Naive thymus-derived CD8-positive, alpha-beta T cell (primary cell): ENCODE measurements around the gene UCP3. TPM values are rescaled to one million over a fixed set of nuclear protein-coding genes. Genes with fewer than 3 reads are reported as not detected.
A peak's percentile ranks its signal among the peaks of the same experiment; 100 is the strongest.

Experiments
- ATAC-seq, 2 donors: fragments of 150-1000 bp; cut with Tn5 transposase in 1 of 2; sonication (Bioruptor Pico), chemical (Tn5 transposase) in 1 of 2; 1 replicate in 1 of 2; 2 replicates in 1 of 2; pipeline ENCODE4 v1.10.0; 2021; ENCODE audit warnings: mild to moderate bottlenecking in 2 of 2, moderate library complexity in 2 of 2
- POLR2A ChIA-PET: fragments of 350-600 bp; sonication (Branson Sonifier 250); formaldehyde crosslinking; loops from one replicate; lab custom pipeline; 2021; ENCODE audit warnings: antibody characterized with exemption; lab: Charles Lee
- DNase-seq, 10 donors: peaks; one replicate each; pipeline versions ENCODE4 v3.0.0 to v3.0.0-alpha.2; 2020 to 2022
- H3K27ac Mint-ChIP-seq, 10 donors: one replicate each; pipeline ENCODE4 v1.8.0; 2020 to 2022; ENCODE audit warnings: mild to moderate bottlenecking in 10 of 10, mixed read lengths in 10 of 10, moderate library complexity in 4 of 10, inconsistent platforms in 1 of 10
- H3K27me3 Mint-ChIP-seq, 5 donors: one replicate each; pipeline ENCODE4 v1.8.0; 2021 to 2022; ENCODE audit warnings: mixed read lengths in 5 of 5
- H3K36me3 Mint-ChIP-seq, 3 donors: one replicate each; pipeline ENCODE4 v1.8.0; 2020 to 2022; ENCODE audit warnings: mixed read lengths in 3 of 3, mild to moderate bottlenecking in 2 of 3, inconsistent platforms in 1 of 3
- H3K4me1 Mint-ChIP-seq, 4 donors: one replicate each; pipeline ENCODE4 v1.8.0; 2021 to 2022; ENCODE audit warnings: mixed read lengths in 4 of 4
- H3K4me3 Mint-ChIP-seq, 10 donors: one replicate each; pipeline ENCODE4 v1.8.0; 2020 to 2022; ENCODE audit warnings: mild to moderate bottlenecking in 10 of 10, mixed read lengths in 10 of 10, moderate library complexity in 6 of 10, inconsistent platforms in 1 of 10
- H3K9me3 Mint-ChIP-seq, 9 donors: one replicate each; pipeline ENCODE4 v1.8.0; 2020 to 2022; ENCODE audit warnings: mixed read lengths in 9 of 9, mild to moderate bottlenecking in 3 of 9, inconsistent platforms in 1 of 9, moderate library complexity in 1 of 9
- polyA plus RNA-seq, 3 donors: library from polyadenylated mRNA; unstranded; fragments of 300-500 nt; fragmentation: Illumina TruSeq; gene quantifications; one replicate each; pipeline ENCODE4 v1.2.3, GENCODE V29; 2021
- total RNA-seq, 8 experiments: library from RNA in 2 of 8; stranded (reverse) in 2 of 8; gene quantifications; one replicate each; pipeline ENCODE4 v1.2.3 and lab custom pipeline; 2021 to 2026

Gene UCP3
- total and polyA plus RNA-seq, 5 experiments from 2014 or later, result 0.50 to 7.5 (median 3.8) TPM; not detected in 1

DNA sequence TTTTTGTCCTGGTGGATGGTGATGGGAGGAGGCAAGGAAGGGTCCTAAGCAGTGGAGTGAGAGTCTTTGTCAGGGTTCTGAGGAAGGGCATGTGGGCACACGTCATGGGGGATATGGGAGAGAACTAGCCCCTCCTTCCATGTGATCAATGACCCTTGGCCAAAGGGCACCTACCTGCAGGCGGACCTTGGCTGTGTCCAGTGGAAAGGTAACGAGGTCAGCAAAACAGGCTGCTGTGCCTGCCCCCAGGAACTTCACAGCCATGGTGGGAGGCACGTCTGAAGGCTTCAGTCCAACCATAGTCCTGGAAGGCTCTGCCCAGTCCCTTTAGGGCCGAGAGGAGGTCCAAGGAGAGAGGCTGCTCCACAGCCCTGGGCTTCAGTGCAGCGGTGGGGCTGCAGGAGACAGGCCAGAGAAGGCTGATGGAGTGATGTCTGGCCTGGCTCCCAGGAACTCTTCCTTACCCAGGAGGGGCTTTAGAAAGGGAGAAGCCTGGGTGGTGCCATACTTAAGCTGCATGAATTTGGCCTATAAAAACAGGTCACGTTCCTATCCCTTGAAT is 2.1 kb downstream of the UCP3 start:
- Mint-ChIP-seq H3K4me1 (peaks cover 49 to 95% (median 93%) of the 10 kb centered on the region in 4 donors), H3K36me3 (peaks cover 0 to 14% (median 10%) of the 10 kb centered on the region in 3 donors), H3K9me3 (no peaks in the 10 kb centered on the region), H3K27ac (peak overlapping the region; percentile 87 to 100 (median 97)), H3K27me3 (no peaks in the 10 kb centered on the region), H3K4me3 (peak overlapping the region in 5 of 10 donors; percentile 5 to 67 (median 26))
- no peak for DNase-seq
- POLR2A ChIA-PET, result interaction anchor here (0.8 to 15.0 kb wide), 7 partner anchors 9 to 46 kb away, joined by 3 to 452 read pairs (median 9); partner anchors contain the start of gene UCP2
- ATAC-seq, result no peak

DNA sequence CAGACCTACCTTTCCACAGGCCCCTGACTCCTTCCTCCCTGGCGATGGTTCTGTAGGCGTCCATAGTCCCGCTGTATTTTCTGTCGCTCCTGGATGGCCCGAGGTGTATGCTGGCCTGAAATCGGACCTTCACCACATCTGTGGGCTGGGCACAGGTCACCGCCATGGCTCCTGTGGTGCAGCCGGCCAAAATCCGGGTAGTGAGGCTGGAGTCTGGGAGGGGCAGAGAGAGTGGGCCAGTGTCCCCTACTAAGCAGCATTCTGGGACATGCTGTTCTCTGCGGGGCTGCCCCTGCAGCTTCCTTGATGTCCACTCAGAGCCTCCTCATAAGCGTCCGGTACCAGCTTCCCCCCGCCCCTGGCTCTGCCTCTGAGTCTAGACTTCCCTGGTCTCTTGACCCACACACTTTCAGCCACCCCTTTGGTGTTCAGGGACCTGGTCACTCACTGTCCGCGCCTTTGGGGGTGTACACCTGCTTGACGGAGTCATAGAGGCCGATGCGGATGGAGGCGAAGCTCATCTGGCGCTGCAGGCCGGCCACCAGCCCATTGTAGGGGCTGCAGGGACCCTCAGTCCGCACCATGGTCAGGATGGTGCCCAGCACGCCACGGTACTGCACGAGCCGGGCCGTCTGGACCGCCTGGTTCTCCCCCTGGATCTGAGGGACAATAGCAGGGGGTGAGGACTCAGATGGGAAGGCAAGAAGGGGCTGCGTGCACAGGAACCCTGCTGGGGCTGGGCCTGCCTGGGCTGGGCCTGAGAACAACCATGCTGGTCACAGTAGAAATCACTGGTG is 3.0 kb downstream of the UCP3 start:
- POLR2A ChIA-PET, result interaction anchor here (1.1 to 17.2 kb wide), 7 partner anchors 9 to 165 kb away, joined by 3 to 1033 read pairs (median 11); partner anchors contain the start of genes C2CD3, PPME1 and UCP2
- no peak for ATAC-seq
- Mint-ChIP-seq H3K36me3 (peaks cover 4 to 17% (median 10%) of the 10 kb centered on the region in 3 donors), H3K27ac (peak overlapping the region; percentile 95 to 100 (median 97)), H3K9me3 (no peaks in the 10 kb centered on the region), H3K4me3 (peak overlapping the region; percentile 76 to 94 (median 84)), H3K4me1 (peaks cover 42 to 89% (median 87%) of the 10 kb centered on the region in 4 donors), H3K27me3 (no peaks in the 10 kb centered on the region)
- DNase-seq, result no peak

DNA sequence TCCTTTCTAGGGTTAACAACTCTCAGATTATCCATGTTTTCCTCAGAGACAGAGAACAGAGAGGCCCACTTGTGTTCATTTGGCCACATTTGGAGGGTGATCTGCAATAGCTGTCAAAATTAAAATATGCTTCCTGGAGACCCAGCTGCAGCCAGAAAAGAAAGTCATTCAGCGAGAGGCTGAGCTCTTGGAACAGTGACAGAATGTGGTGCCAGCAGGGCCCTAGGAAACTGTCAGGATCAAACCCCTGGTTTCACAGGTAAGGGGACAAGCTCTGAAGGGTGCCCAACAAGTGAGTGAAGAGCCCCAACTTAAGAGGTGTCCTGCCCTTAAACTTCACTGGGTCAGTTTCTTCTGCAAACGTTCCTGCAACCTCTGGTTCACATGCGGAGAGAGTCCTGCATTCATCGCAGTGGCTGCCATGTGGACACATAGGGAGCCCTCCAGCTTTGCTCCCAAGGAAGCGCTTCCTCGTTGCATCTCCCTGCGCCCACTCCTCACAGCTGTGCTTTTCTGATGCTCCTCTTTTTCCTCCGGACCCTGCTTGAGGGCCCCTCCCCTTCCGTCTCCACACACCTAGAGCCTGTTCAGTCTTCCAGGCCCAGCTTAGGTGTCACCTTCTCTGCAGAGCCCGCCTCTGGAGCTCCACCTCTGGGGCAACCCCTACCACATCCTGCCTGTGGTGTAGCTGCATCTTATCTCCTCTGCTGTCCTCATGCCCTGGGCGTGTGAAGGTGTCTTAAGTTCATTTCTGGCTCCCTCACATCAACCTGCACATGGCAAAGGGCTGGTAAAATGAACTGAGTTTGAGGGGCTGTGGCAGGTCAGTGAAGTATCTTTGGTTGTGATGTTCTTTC is 3.9 kb downstream of the UCP3 start:
- POLR2A ChIA-PET, result interaction anchor here (0.6 to 17.2 kb wide), 8 partner anchors 10 to 750 kb away, joined by 3 to 1033 read pairs (median 8); partner anchors contain the start of genes C2CD3, PPME1 and UCP2
- peak overlapping the region; percentile 76 to 94 (median 84) for H3K4me3 Mint-ChIP-seq

DNA sequence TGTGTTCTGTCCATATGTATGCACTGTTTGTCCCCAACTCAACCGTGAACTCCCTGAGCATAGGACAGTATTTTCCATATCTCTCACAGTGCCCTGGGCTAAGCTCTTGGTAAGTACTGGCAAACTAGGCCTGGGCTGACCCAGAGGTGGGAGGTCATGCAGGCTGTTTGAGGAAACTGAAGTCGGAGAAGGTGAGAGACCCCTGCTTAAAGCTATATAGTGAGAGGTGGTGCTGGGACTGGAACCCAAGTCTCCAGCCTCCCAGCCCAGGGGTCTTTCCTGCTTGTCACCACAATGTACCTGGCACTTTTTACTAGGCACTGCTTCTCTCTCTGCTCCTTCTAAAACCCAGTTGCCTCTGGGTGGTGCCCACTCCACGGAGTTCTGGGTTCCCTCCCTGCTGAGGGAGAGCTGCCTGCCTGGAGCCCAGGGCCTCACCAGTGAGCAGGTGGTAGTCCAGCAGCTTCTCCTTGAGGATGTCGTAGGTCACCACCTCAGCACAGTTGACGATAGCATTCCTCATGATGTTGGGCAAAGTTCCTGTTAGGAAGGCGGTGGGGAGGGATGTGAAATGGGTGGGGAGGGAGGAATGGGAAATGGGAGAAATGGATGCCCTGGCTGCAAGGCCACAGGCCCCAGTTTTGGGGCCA is 4.7 kb downstream of the UCP3 start:
- no peaks in the 10 kb centered on the region for H3K27me3 Mint-ChIP-seq
- ATAC-seq, result no peak
- peaks cover 5 to 17% (median 10%) of the 10 kb centered on the region in 3 donors for H3K36me3 Mint-ChIP-seq
- peaks cover 29 to 86% (median 76%) of the 10 kb centered on the region in 4 donors for H3K4me1 Mint-ChIP-seq
- no peaks in the 10 kb centered on the region for H3K9me3 Mint-ChIP-seq
- DNase-seq, result no peak
- peak overlapping the region in 7 of 10 donors; percentile 24 to 94 (median 45) for H3K4me3 Mint-ChIP-seq
- peak overlapping the region; percentile 95 to 100 (median 97) for H3K27ac Mint-ChIP-seq
- POLR2A ChIA-PET, result interaction anchor here (1.5 to 17.2 kb wide), 5 partner anchors 10 to 40 kb away, joined by 5 to 1033 read pairs (median 18); partner anchors contain the start of gene UCP2

More for the DNA sequence above, 3.9 kb downstream of the UCP3 start:
- peak; percentile 67 to 94 (median 87) for DNase-seq
- peaks cover 33 to 85% (median 79%) of the 10 kb centered on the region in 4 donors for H3K4me1 Mint-ChIP-seq
- peaks cover 5 to 17% (median 10%) of the 10 kb centered on the region in 3 donors for H3K36me3 Mint-ChIP-seq
- H3K27ac Mint-ChIP-seq, result peak overlapping the region; percentile 95 to 100 (median 97)
- H3K27me3 Mint-ChIP-seq, result no peaks in the 10 kb centered on the region
- peak; percentile 99 to 100 for ATAC-seq
- H3K9me3 Mint-ChIP-seq, result no peaks in the 10 kb centered on the region

DNA sequence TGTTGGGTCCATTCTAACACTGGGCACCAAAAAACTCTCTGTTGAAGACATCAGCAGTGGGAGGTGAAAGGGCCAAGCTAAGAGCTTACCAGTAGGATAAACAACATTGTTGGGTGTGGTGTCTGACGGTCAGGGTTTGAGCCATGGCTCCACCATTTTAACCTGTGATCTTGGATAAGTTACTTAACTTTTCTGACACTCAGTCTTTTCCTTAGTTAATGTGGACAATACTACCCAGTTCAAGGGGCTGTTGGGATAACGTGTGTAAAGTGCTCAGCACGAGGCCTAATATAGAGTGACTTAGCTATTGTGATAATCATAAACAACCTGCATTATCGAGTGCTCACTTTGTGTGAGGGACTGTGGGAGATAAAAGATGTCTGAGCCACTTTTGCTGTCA is 6.1 kb downstream of the UCP3 start:
- peaks cover 5 to 17% (median 10%) of the 10 kb centered on the region in 3 donors for H3K36me3 Mint-ChIP-seq
- POLR2A ChIA-PET, result interaction anchor here (0.7 to 17.2 kb wide), 3 partner anchors 9 to 25 kb away, joined by 3 to 1033 read pairs (median 105); partner anchors contain the start of gene UCP2

DNA sequence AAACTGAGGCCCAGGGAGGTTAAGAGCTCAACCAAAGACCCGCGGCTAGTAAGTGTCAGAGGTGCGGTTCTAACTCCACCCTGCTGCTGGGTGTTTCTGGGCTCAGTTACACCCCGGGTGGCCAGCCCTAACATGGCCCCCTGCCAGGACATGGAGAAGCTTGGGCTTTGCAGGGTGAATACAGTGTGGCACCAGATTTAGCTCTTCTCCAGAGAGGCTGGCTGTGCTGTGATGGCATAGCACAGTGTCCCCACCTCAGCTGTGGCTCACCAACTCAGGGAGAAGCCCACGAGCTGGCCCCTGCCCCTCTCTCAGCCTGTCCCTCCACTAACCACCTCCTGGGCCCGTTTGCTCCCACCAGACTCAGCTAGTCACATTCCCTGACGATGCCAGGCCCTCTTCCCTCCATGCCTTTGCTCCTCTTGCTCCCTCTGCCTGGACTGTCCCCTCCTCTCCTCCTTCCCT is 7.0 kb downstream of the UCP3 start:
- peak overlapping the region in 7 of 10 donors; percentile 70 to 97 (median 79) for H3K27ac Mint-ChIP-seq
- ATAC-seq (no peak), DNase-seq (no peak)
- POLR2A ChIA-PET, result interaction anchor here (0.9 to 17.2 kb wide), 3 partner anchors 11 to 222 kb away, joined by 3 to 1033 read pairs (median 3); partner anchors contain the start of gene UCP2
- peaks cover 24 to 84% (median 68%) of the 10 kb centered on the region in 4 donors for H3K4me1 Mint-ChIP-seq
- H3K36me3 Mint-ChIP-seq, result peaks cover 5 to 17% (median 10%) of the 10 kb centered on the region in 3 donors
- H3K27me3 Mint-ChIP-seq, result no peaks in the 10 kb centered on the region
- no peaks in the 10 kb centered on the region for H3K9me3 Mint-ChIP-seq
- peak overlapping the region in 1 of 10 donors; percentile 43 for H3K4me3 Mint-ChIP-seq

More for the DNA sequence above, 6.1 kb downstream of the UCP3 start:
- no peak for ATAC-seq
- Mint-ChIP-seq H3K4me1 (peaks cover 23 to 82% (median 67%) of the 10 kb centered on the region in 4 donors), H3K4me3 (peak overlapping the region in 2 of 10 donors; percentile 18 to 42), H3K27me3 (no peaks in the 10 kb centered on the region), H3K9me3 (no peaks in the 10 kb centered on the region), H3K27ac (peak overlapping the region in 9 of 10 donors; percentile 36 to 100 (median 96))
- no peak for DNase-seq

DNA sequence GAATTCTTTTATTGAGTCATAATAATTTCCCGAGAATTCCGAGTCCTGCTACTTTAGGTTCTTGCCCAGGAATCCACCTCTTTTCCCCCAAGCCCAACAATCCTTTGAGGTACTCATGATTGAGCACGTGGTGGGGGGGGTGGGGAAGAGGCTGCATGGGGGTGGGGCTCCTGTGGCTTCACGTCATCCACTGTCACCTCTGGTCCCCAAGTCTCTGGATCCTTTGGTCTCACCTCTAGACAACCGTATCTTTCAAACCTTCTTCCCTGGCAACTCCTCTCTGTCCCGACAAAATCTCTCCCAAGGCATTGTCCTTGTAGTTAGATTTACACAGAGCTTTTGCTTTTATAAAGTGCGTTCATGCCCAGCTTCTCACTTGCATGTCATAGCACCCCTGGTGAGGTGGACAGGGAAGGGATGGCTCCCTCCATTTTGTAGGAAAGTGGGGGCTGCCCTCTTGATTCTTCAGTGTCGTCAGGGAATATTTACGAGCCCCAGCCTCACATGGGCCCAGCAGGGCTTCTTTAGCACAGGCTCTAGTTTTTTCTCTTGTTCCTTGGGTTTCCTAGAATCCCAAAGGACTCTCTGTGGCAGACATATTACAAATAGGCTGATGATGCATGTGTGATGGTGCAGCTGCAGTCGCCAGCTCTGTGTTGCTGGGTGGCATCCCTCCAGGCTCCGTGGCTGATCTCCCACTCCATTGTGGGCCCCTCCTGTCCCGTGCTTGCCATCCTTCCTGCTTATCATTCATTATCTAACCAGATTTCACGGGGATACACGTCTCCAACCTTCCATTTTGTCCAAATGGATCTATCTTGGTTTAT is 8.4 kb downstream of the UCP3 start:
- no peaks in the 10 kb centered on the region for H3K27me3 Mint-ChIP-seq
- POLR2A ChIA-PET, result interaction anchor here (0.9 to 17.2 kb wide), 4 partner anchors 8 to 22 kb away, joined by 3 to 1033 read pairs (median 3); partner anchors contain the start of gene UCP2
- H3K9me3 Mint-ChIP-seq, result no peaks in the 10 kb centered on the region
- peaks cover 5 to 17% (median 10%) of the 10 kb centered on the region in 3 donors for H3K36me3 Mint-ChIP-seq
- peaks cover 27 to 84% (median 67%) of the 10 kb centered on the region in 4 donors for H3K4me1 Mint-ChIP-seq
- DNase-seq (no peak), ATAC-seq (no peak)
- H3K27ac Mint-ChIP-seq, result peak overlapping the region in 6 of 10 donors; percentile 29 to 70 (median 50)
- no peak overlapping the region for H3K4me3 Mint-ChIP-seq

DNA sequence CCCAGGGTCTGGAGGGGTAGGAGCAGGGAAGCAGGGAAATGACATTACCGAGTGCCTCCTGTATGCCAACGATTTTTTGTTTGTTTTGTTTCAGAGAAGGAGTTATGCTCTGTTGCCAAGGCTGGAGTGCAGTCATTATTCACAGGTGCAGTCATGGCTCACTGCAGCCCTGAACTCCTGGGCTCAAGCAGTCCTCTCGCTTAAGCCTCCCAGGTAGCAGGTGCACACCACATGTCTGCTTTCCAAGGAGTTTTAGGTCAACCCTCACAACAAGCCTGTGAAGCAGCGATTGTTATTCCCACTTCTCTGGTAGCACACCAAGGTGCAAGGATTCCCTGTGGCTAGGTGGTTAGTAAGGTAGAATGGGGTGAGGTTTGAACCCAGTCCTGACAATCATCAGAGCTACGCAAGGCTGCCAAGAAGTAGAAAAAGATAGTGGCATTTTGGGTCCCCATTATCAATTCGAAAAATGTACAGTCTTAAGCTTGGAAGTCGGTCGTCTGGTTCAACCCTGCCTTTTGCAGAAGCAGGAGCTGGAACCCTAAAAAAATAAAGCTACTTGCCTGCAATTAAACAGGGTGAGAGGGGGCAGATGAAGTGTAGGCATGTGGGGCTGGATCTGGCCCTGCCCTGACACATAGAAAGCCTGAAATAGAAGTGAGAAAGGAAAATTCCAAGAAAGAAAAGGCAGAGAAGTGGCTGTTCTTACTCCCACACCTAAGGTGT is 9.1 kb downstream of the UCP3 start:
- H3K4me3 Mint-ChIP-seq, result peak overlapping the region in 2 of 10 donors; percentile 3 to 36
- no peaks in the 10 kb centered on the region for H3K9me3 Mint-ChIP-seq
- ATAC-seq (no peak), DNase-seq (no peak)
- peak overlapping the region in 8 of 10 donors; percentile 37 to 76 (median 58) for H3K27ac Mint-ChIP-seq
- peaks cover 22 to 84% (median 67%) of the 10 kb centered on the region in 4 donors for H3K4me1 Mint-ChIP-seq
- peaks cover 5 to 17% (median 10%) of the 10 kb centered on the region in 3 donors for H3K36me3 Mint-ChIP-seq
- POLR2A ChIA-PET, result interaction anchor here (0.9 to 17.2 kb wide), 4 partner anchors 7 to 22 kb away, joined by 3 to 1033 read pairs (median 6); partner anchors contain the start of gene UCP2
- H3K27me3 Mint-ChIP-seq, result no peaks in the 10 kb centered on the region

DNA sequence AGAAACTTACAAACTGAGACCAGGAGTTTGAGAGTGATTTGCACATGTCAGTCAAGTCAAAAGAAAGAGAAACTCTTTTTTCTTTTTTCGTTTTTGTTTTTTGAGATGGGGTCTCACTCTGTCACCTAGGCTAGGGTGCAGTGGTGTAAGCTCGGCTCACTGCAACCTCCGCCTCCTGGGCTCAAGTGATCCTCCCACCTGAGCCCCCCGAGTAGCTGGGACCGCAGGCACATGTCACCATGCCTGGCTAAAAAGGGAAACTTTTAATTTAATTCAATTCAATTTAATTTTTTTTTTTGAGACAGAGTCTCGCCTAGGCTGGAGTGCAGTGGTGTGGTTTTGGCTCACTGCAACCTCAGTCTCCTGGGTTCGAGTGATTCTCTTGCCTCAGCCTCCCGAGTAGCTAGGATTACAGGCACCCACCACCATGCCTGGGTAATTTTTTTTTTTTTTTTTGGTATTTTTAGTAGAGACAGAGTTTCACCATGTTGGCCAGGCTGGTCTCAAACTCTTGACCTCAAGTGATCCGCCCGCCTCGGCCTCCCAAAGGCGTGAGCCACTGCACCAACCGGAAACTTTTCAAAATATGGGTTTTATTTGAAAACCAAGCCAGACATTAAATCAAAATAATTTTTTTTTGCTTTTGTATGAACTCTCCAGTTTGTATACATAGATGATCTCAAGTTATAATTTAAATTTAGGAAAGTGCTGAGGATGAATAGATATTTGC is 9.9 kb downstream of the UCP3 start:
- peaks cover 20 to 84% (median 63%) of the 10 kb centered on the region in 4 donors for H3K4me1 Mint-ChIP-seq

More for the DNA sequence above, 9.9 kb downstream of the UCP3 start:
- Mint-ChIP-seq H3K27ac (peak overlapping the region in 7 of 10 donors; percentile 72 to 100 (median 98)), H3K36me3 (peaks cover 5 to 17% (median 10%) of the 10 kb centered on the region in 3 donors), H3K27me3 (no peaks in the 10 kb centered on the region), H3K9me3 (no peaks in the 10 kb centered on the region), H3K4me3 (peak overlapping the region in 1 of 10 donors; percentile 3)
- no peak for ATAC-seq
- DNase-seq, result no peak
- POLR2A ChIA-PET, result interaction anchor here (0.6 to 17.2 kb wide), 4 partner anchors 9 to 109 kb away, joined by 4 to 1033 read pairs (median 43); partner anchors contain the start of genes UCP2 and UCP3
